ENCODE data around the gene LIN28B.
"Not testable (repeated sequence)": the region's sequence is repeated elsewhere in the genome, so short reads cannot be mapped to it uniquely, and the experiment has no call there.

Gene LIN28B

DNA sequence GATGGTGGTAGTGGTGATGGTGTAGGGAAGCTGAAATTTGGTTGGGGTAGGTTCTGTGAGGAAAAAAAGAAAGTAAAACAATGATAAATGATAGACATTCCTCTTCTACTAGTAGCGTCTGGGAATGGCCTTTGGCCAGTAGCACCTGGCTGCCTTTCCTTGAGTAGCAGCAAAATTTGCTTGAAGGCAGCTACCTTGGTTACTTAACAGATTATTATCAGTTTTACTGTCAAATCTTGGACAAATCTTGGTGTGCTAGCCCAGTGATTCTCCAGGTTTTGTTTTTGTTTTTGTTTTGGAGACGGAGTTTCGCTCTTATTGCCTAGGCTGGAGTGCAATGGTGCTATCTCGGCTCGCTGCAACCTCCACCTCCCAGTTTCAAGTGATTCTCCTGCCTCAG lies 26.4 kb downstream of the LIN28B start:
- H3K27me3 ChIP-seq (ENCODE audit: insufficient read depth, poor library complexity, severe bottlenecking): no peaks in the 10 kb centered on the region
- TF ChIP-seq CTCF (IDR thresholded peaks at IDR 0.05; ENCODE audit: insufficient read depth, low read length) (no peak), GABPA (IDR thresholded peaks at IDR 0.05; ENCODE audit: low read depth) (no peak), POLR2AphosphoS5 (IDR thresholded peaks at IDR 0.05; ENCODE audit: low read depth) (no peak), SPI1 (IDR thresholded peaks at IDR 0.05; ENCODE audit: borderline replicate concordance, low read depth) (no peak)
- TF ChIP-seq, protein P1, sequence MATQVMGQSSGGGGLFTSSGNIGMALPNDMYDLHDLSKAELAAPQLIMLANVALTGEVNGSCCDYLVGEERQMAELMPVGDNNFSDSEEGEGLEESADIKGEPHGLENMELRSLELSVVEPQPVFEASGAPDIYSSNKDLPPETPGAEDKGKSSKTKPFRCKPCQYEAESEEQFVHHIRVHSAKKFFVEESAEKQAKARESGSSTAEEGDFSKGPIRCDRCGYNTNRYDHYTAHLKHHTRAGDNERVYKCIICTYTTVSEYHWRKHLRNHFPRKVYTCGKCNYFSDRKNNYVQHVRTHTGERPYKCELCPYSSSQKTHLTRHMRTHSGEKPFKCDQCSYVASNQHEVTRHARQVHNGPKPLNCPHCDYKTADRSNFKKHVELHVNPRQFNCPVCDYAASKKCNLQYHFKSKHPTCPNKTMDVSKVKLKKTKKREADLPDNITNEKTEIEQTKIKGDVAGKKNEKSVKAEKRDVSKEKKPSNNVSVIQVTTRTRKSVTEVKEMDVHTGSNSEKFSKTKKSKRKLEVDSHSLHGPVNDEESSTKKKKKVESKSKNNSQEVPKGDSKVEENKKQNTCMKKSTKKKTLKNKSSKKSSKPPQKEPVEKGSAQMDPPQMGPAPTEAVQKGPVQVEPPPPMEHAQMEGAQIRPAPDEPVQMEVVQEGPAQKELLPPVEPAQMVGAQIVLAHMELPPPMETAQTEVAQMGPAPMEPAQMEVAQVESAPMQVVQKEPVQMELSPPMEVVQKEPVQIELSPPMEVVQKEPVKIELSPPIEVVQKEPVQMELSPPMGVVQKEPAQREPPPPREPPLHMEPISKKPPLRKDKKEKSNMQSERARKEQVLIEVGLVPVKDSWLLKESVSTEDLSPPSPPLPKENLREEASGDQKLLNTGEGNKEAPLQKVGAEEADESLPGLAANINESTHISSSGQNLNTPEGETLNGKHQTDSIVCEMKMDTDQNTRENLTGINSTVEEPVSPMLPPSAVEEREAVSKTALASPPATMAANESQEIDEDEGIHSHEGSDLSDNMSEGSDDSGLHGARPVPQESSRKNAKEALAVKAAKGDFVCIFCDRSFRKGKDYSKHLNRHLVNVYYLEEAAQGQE (IDR thresholded peaks at IDR 0.05; ENCODE audit: insufficient replicate concordance, low read depth): no peak
- H3K27ac ChIP-seq (replicated peaks): no peak overlapping the region
- H3K4me3 ChIP-seq (replicated peaks; ENCODE audit: insufficient read depth, low read length): no peak overlapping the region
- no peak for DNase-seq (ENCODE audit: low read depth in 1 of 2, low spot score in 1 of 2)

GRCh38 chr6:104983776-104984175 lies 26.9 kb downstream of the LIN28B start:
- Histone ChIP-seq H3K4me3 (replicated peaks; ENCODE audit: insufficient read depth, low read length) (no peak overlapping the region), H3K27me3 (ENCODE audit: insufficient read depth, poor library complexity, severe bottlenecking) (no peaks in the 10 kb centered on the region), H3K27ac (replicated peaks) (no peak overlapping the region)
- TF ChIP-seq, protein P1 (IDR thresholded peaks at IDR 0.05; ENCODE audit: insufficient replicate concordance, low read depth): no peak
- TF ChIP-seq GABPA (IDR thresholded peaks at IDR 0.05; ENCODE audit: low read depth) (no peak), CTCF (IDR thresholded peaks at IDR 0.05; ENCODE audit: insufficient read depth, low read length) (no peak), SPI1 (IDR thresholded peaks at IDR 0.05; ENCODE audit: borderline replicate concordance, low read depth) (no peak), POLR2AphosphoS5 (IDR thresholded peaks at IDR 0.05; ENCODE audit: low read depth) (no peak)
- DNase-seq (ENCODE audit: low read depth in 1 of 2, low spot score in 1 of 2): no peak

- Histone ChIP-seq H3K27me3 (ENCODE audit: insufficient read depth, poor library complexity, severe bottlenecking) (no peaks in the 10 kb centered on the region), H3K27ac (replicated peaks) (no peak overlapping the region), H3K4me3 (replicated peaks; ENCODE audit: insufficient read depth, low read length) (no peak overlapping the region)
- no peak for DNase-seq (ENCODE audit: low read depth in 1 of 2, low spot score in 1 of 2)
- TF ChIP-seq, protein P1 (IDR thresholded peaks at IDR 0.05; ENCODE audit: insufficient replicate concordance, low read depth): no peak
- TF ChIP-seq GABPA (IDR thresholded peaks at IDR 0.05; ENCODE audit: low read depth): no peak
- TF ChIP-seq CTCF (IDR thresholded peaks at IDR 0.05; ENCODE audit: insufficient read depth, low read length): no peak
- no peak for TF ChIP-seq POLR2AphosphoS5 (IDR thresholded peaks at IDR 0.05; ENCODE audit: low read depth)
- no peak for TF ChIP-seq SPI1 (IDR thresholded peaks at IDR 0.05; ENCODE audit: borderline replicate concordance, low read depth)
These were observed 27.9 kb downstream of the LIN28B start for GRCh38 chr6:104984831-104985230.

DNA sequence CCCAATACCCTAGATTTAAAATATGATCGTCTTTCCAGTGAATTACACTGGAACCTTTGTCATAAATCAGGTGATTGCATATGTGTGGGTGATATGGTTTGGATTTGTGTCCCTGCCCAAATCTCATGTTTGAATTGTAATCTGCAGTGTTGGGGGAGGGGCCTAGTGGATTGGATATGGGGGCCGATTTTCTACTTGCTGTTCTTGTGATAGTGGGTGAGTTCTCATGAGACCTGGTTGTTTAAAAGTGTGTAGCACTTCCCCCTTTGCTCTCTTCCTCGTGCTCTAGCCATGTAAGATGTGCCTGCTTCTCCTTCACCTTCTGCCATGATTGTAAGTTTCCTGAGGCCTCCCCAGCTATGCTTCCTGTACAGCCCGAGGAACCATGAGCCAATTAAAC lies 29.0 kb downstream of the LIN28B start:
- DNase-seq (ENCODE audit: low read depth in 1 of 2, low spot score in 1 of 2); H3K4me3 ChIP-seq (replicated peaks; ENCODE audit: insufficient read depth, low read length); H3K27me3 ChIP-seq (ENCODE audit: insufficient read depth, poor library complexity, severe bottlenecking); H3K27ac ChIP-seq (replicated peaks): not testable (repeated sequence)
